Measurements from ENCODE around the gene WHRN. TPM values are rescaled to one million over a fixed set of nuclear protein-coding genes. Genes with fewer than 3 reads are reported as not detected.

WHRN gene
- total and polyA plus RNA-seq, 7 experiments from 2014 or later: 0.12 to 24.0 (median 2.5) TPM; not detected in 1

DNA sequence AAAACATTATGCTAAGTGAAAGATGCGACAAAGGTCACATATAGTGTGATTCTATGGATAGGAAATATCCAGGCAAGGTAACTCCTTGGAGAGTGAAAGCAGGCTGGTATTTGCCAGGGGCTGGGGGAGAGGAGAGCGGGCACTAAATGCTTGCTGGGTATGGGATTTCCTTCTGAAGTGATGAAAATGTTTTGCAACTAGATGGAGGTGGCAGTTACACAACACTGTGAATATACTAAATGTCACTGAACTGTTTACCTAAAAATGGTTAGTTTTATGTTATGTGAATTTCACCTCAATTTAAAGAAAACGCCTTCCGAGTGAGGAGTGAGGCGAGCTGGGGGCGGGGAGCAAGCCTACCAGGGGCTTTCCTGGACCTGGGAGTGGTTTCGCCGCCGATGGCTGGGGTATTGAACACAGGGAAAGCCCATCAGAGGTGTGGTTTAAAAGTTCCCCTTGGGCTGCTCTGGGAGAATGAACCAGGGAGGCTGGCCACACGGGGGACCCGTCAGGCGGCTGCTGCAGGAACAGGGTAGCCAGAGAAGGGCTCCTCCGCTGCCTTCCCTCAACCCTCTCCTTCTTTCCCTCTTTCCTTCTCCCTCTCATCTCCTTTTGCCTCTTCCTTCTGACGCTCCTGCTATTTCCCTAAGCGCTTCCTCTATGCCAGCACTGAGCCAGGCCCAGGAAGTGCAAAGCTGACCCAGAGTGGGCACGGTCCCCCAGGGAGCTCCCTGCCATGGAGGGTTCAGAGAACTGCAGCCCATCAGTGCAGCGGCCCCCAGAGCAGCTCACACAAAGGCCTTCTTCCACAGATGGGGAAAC lies 122.4 kb downstream of the WHRN start:
- H3K36me3 ChIP-seq (ENCODE audit: control insufficient read depth in 2 of 3, insufficient read depth in 3 of 3, low read length in 3 of 3): peaks cover 18 to 55% (median 36%) of the 10 kb centered on the region in 3 experiments
- ATAC-seq (peak; percentile 39), DNase-seq (peak in 6 of 9 donors; percentile 40 to 87 (median 46))
- H3K4me3 ChIP-seq (ENCODE audit: low read length): peak overlapping the region; percentile 59
- Mint-ChIP-seq H3K27ac (peak overlapping the region; percentile 88 to 100 (median 96)), H3K4me3 (peak overlapping the region; percentile 89 to 100 (median 96)), H3K4me1 (peaks cover 60 to 76% (median 67%) of the 10 kb centered on the region in 7 donors), H3K27me3 (no peaks in the 10 kb centered on the region), H3K36me3 (peaks cover 13 to 72% (median 42%) of the 10 kb centered on the region in 5 donors), H3K9me3 (peaks cover 0 to 4% (median 0%) of the 10 kb centered on the region in 11 donors)
- H3K9me3 ChIP-seq (ENCODE audit: control insufficient read depth in 2 of 3, low read length in 3 of 3): no peaks in the 10 kb centered on the region
- intact Hi-C loops (cut with micrococcal nuclease): loop anchor here (10.0 kb wide), 3 partner anchors 228 to 1158 kb away; partner anchors contain the start of genes C9orf43 (in 1 of the 2), COL27A1 (in 1 of the 2), FKBP15 (in 1 of the 2) and POLE3 (in 1 of the 2)
- H3K4me1 ChIP-seq (ENCODE audit: control insufficient read depth in 2 of 2, insufficient read depth in 2 of 2, low read length in 2 of 2): peaks cover 70 to 75% of the 10 kb centered on the region in 2 donors
- ChIA-PET CTCF (interaction anchor here (7.0 kb wide), 1 partner anchor 10 kb away, joined by 54 read pairs; no protein-coding TSS in a partner anchor), POLR2A (interaction anchor here (1.0 to 33.2 kb wide), 4 partner anchors 8 to 205 kb away, joined by 3 to 978 read pairs (median 77); partner anchors contain the start of gene ATP6V1G1)
- peak overlapping the region; percentile 87 for H3K27ac ChIP-seq (ENCODE audit: low read depth, low read length)
- H3K27me3 ChIP-seq (ENCODE audit: control insufficient read depth in 2 of 2, insufficient read depth in 2 of 2, low read length in 2 of 2): no peaks in the 10 kb centered on the region

DNA sequence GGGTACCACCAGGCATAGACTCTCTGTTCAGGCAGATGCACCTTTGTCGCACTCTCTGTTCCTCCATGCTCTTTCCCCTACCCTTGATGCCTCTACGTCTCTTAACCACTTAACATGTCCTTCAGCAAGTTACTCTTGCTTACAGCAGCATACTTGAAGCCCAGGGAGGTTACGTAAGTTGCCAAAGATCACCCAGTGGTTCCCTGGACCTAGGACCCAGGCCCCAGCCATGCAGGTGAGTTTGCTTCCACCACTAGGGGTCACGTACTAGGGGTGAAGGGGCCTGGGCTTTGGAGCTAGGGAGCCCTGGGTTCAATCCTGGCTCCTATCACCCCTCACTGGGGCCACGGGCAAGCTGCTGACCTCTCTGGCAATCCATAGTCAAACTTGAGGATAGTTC lies 126.4 kb downstream of the WHRN start:
- intact Hi-C loops (cut with micrococcal nuclease): no loop called here
- Histone ChIP-seq H3K27ac (ENCODE audit: low read depth, low read length) (peak overlapping the region; percentile 67), H3K9me3 (ENCODE audit: control insufficient read depth in 2 of 3, low read length in 3 of 3) (no peaks in the 10 kb centered on the region), H3K4me1 (ENCODE audit: control insufficient read depth in 2 of 2, insufficient read depth in 2 of 2, low read length in 2 of 2) (peaks cover 89 to 93% of the 10 kb centered on the region in 2 donors), H3K4me3 (ENCODE audit: low read length) (peak overlapping the region; percentile 15), H3K27me3 (ENCODE audit: control insufficient read depth in 2 of 2, insufficient read depth in 2 of 2, low read length in 2 of 2) (no peaks in the 10 kb centered on the region), H3K36me3 (ENCODE audit: control insufficient read depth in 2 of 3, insufficient read depth in 3 of 3, low read length in 3 of 3) (peaks cover 38 to 60% (median 47%) of the 10 kb centered on the region in 3 experiments)
- Mint-ChIP-seq H3K36me3 (peaks cover 8 to 69% (median 53%) of the 10 kb centered on the region in 5 donors), H3K27ac (peak overlapping the region; percentile 90 to 98 (median 95)), H3K4me3 (peak overlapping the region; percentile 54 to 93 (median 68)), H3K9me3 (no peaks in the 10 kb centered on the region), H3K27me3 (no peaks in the 10 kb centered on the region), H3K4me1 (peaks cover 74 to 95% (median 87%) of the 10 kb centered on the region in 7 donors)
- ChIA-PET CTCF (no interaction called here), POLR2A (interaction anchor here (0.8 to 33.2 kb wide), 4 partner anchors 8 to 208 kb away, joined by 3 to 978 read pairs (median 106); partner anchors contain the start of genes AKNA and ATP6V1G1)
- ATAC-seq: no peak
- DNase-seq: no peak

DNA sequence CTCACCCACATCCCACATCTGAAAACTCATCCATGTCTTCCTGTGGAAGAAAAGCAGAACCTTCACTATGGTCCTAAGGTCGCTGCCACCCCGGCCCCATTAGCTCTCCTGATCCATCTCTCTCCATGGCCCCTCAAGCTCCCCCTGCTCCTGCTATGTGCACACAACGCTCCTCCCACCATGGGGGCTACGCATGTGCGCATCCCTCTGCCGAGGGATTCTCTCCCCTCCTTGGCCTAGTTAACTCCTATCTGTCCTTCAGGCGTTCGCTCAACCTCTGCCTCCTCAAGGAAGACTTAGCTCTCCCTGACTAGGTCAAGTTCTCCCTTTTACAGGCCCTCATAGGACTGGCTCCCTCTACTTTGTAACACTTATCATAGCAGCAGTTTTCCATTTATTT lies 127.3 kb downstream of the WHRN start:
- peaks cover 89 to 93% of the 10 kb centered on the region in 2 donors for H3K4me1 ChIP-seq (ENCODE audit: control insufficient read depth in 2 of 2, insufficient read depth in 2 of 2, low read length in 2 of 2)
- no peak for DNase-seq
- no peaks in the 10 kb centered on the region for H3K27me3 ChIP-seq (ENCODE audit: control insufficient read depth in 2 of 2, insufficient read depth in 2 of 2, low read length in 2 of 2)
- Mint-ChIP-seq H3K27me3 (no peaks in the 10 kb centered on the region), H3K9me3 (no peaks in the 10 kb centered on the region), H3K4me3 (peak overlapping the region; percentile 42 to 93 (median 66)), H3K36me3 (peaks cover 8 to 65% (median 56%) of the 10 kb centered on the region in 5 donors), H3K4me1 (peaks cover 66 to 95% (median 85%) of the 10 kb centered on the region in 7 donors), H3K27ac (peak overlapping the region; percentile 90 to 98 (median 95))
- no peak overlapping the region for H3K4me3 ChIP-seq (ENCODE audit: low read length)
- H3K9me3 ChIP-seq (ENCODE audit: control insufficient read depth in 2 of 3, low read length in 3 of 3): no peaks in the 10 kb centered on the region
- peak overlapping the region; percentile 67 for H3K27ac ChIP-seq (ENCODE audit: low read depth, low read length)
- ATAC-seq: no peak
- ChIA-PET CTCF (interaction anchor here (1.0 to 1.3 kb wide), 2 partner anchors 8 to 18 kb away, joined by 3 to 4 read pairs; no protein-coding TSS in a partner anchor), POLR2A (interaction anchor here (0.5 to 33.2 kb wide), 5 partner anchors 9 to 509 kb away, joined by 3 to 978 read pairs (median 7); partner anchors contain the start of gene AKNA)
- intact Hi-C loops (cut with micrococcal nuclease): no loop called here
- peaks cover 38 to 65% (median 47%) of the 10 kb centered on the region in 3 experiments for H3K36me3 ChIP-seq (ENCODE audit: control insufficient read depth in 2 of 3, insufficient read depth in 3 of 3, low read length in 3 of 3)

DNA sequence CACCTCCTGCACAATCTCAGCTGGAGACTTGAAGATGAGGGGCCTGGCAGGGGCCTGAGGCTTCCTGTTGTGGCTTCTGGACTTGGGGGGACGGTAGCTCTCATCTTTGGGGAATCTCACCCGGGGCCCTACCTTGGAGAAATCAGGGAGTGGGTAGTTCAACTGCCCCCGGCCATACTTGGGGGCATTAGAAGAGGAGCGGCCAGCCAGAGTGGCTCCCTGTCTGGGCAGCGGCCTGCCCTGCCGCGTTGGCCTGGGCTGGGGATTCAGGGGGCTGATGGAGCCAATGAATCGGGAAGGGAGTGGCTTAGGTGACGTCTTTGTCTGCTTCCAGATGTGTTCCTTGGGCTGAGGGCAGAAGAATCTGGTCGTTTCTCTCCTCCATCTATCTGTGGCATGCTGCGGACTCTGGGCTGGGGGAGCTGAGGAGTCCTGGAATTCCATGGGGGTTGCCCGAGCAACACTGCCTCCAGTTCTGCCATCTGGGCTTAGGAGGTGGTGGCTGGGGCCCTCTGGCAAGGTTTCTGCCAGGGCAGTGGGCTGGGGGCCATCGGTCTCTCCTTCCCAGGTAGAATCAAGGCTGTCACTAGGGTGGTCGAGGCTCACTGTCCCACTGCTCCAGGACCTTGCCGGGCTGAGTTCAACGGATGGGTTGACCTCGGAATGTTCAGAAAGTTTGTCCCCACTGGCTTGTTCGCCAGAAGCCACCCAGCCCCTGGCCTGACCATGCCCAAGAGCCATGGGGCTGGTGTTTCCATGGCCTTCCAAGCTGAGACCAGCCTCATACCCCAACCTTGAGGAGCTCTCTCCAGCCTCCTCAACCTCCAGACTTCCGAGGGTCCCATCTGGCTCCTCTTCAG lies 128.5 kb downstream of the WHRN start:
- Mint-ChIP-seq H3K9me3 (no peaks in the 10 kb centered on the region), H3K36me3 (peaks cover 8 to 62% (median 53%) of the 10 kb centered on the region in 5 donors), H3K4me1 (peaks cover 58 to 95% (median 85%) of the 10 kb centered on the region in 7 donors), H3K27ac (peak overlapping the region; percentile 90 to 98 (median 95)), H3K27me3 (no peaks in the 10 kb centered on the region), H3K4me3 (peak overlapping the region in 8 of 10 donors; percentile 14 to 93 (median 54))
- intact Hi-C loops (cut with micrococcal nuclease): no loop called here
- H3K4me1 ChIP-seq (ENCODE audit: control insufficient read depth in 2 of 2, insufficient read depth in 2 of 2, low read length in 2 of 2): peaks cover 88 to 92% of the 10 kb centered on the region in 2 donors
- H3K4me3 ChIP-seq (ENCODE audit: low read length): no peak overlapping the region
- DNase-seq (no peak), ATAC-seq (no peak)
- H3K36me3 ChIP-seq (ENCODE audit: control insufficient read depth in 2 of 3, insufficient read depth in 3 of 3, low read length in 3 of 3): peaks cover 38 to 62% (median 47%) of the 10 kb centered on the region in 3 experiments
- H3K9me3 ChIP-seq (ENCODE audit: control insufficient read depth in 2 of 3, low read length in 3 of 3): no peaks in the 10 kb centered on the region
- ChIA-PET POLR2A (interaction anchor here (2.3 to 33.2 kb wide), 3 partner anchors 10 to 19 kb away, joined by 7 to 978 read pairs (median 64); partner anchors contain the start of gene AKNA), CTCF (interaction anchor here (1.0 to 1.3 kb wide), 2 partner anchors 9 to 19 kb away, joined by 3 to 4 read pairs; no protein-coding TSS in a partner anchor)
- peak overlapping the region; percentile 67 for H3K27ac ChIP-seq (ENCODE audit: low read depth, low read length)
- no peaks in the 10 kb centered on the region for H3K27me3 ChIP-seq (ENCODE audit: control insufficient read depth in 2 of 2, insufficient read depth in 2 of 2, low read length in 2 of 2)

DNA sequence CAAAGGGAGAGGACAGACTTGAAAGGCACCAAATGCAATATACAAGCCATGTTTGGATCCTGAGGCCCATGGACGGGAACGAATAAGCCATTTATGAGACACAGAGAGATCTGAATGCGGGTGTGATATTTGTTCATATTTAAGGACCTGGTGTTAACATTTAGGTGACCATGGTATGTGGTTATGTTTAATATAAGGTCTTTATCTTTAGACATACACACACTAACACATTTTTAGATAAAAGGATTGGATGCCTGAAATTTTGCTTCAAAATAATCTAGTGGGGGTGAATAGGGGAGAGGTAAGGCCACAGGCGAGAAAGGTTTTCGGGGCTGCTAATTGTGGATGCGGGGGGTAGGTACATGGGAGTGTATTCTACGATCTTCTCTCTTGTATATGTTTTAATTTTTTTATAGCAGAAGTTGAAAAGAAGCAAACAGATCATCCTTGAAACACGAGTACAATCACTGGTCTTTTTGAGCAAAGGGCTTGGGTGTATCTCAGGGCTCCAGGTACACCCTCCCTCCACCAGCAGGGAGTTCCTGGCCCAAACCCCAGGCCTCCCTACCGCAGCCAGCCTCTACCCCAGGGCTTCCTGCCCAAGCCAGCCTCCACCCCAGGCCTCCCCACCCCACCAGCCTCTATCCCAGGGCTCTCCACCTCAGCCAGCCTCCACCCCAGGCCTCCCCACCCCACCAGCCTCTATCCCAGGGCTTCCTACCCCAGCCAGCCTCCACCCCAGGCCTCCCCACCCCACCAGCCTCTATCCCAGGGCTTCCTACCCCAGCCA lies 129.7 kb downstream of the WHRN start:
- ATAC-seq: no peak
- no peak for DNase-seq

More for the DNA sequence above, 129.7 kb downstream of the WHRN start:
- Mint-ChIP-seq H3K9me3 (no peaks in the 10 kb centered on the region), H3K4me1 (peaks cover 60 to 96% (median 91%) of the 10 kb centered on the region in 7 donors), H3K27ac (peak overlapping the region; percentile 81 to 100 (median 93)), H3K4me3 (peak overlapping the region; percentile 6 to 98 (median 63)), H3K36me3 (peaks cover 8 to 68% (median 55%) of the 10 kb centered on the region in 5 donors), H3K27me3 (no peaks in the 10 kb centered on the region)
- no peaks in the 10 kb centered on the region for H3K27me3 ChIP-seq (ENCODE audit: control insufficient read depth in 2 of 2, insufficient read depth in 2 of 2, low read length in 2 of 2)
- intact Hi-C loops (cut with micrococcal nuclease): no loop called here
- peak overlapping the region; percentile 11 for H3K4me3 ChIP-seq (ENCODE audit: low read length)
- peak overlapping the region; percentile 70 for H3K27ac ChIP-seq (ENCODE audit: low read depth, low read length)
- ChIA-PET POLR2A (interaction anchor here (4.2 to 33.8 kb wide), 3 partner anchors 11 to 17 kb away, joined by 64 to 978 read pairs (median 978); partner anchors contain the start of gene AKNA), CTCF (no interaction called here)
- no peaks in the 10 kb centered on the region for H3K9me3 ChIP-seq (ENCODE audit: control insufficient read depth in 2 of 3, low read length in 3 of 3)
- H3K4me1 ChIP-seq (ENCODE audit: control insufficient read depth in 2 of 2, insufficient read depth in 2 of 2, low read length in 2 of 2): peaks cover 92 to 93% of the 10 kb centered on the region in 2 donors
- H3K36me3 ChIP-seq (ENCODE audit: control insufficient read depth in 2 of 3, insufficient read depth in 3 of 3, low read length in 3 of 3): peaks cover 38 to 61% (median 47%) of the 10 kb centered on the region in 3 experiments

All from naive thymus-derived CD4-positive, alpha-beta T cell (primary cell).